ENCODE measurements around the gene ZNF608. TPM values are rescaled to one million over a fixed set of nuclear protein-coding genes. Genes with fewer than 3 reads are reported as not detected.
A peak's percentile ranks its signal among the peaks of the same experiment; 100 is the strongest.

ZNF608 gene
- total and polyA plus RNA-seq, 2 experiments from 2014 or later, result 20.5 to 42.4 TPM

DNA sequence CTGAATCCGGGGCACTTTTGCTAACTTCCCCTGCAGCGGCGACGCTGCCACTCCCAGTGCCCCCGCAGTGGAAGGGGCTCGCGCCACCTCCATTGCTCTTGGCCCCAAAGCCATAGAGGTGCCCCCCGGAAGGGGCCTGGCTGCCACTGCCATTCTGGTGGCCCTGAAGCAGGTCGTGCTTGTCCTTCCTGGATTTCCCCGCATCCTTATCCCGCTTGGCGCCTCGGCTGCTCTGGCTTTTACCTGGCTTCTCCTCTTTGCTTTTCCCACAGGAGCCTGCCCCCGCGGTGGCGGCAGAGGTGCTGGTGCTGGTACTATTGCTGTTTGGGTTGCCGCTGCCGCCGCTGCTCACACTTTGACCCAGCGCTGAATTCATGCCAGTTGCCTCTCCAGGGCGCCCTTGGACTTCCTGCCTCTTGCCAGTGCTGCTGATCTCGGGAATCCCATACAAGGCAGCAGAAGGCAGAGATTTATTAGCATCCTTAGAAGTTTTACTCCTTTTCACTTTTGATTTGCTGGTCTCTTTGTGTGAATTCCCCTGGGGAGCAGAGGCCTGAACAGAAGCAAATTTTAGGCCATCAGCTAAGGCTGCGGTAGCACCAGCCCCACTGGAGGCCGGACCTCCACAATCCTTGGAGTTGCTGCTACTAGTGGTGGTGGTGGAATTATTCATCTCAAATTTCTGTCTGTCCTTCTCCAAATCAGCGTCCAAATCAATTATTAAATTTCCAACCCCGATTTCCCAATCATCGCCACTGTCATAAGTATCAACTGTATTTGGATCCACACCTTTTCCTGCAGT, 2.1 kb downstream of the ZNF608 start:
- H3F3A ChIP-seq (replicated peaks; ENCODE audit: low read depth), result no peaks in the 10 kb centered on the region
- no peak overlapping the region for H3K27ac ChIP-seq (ENCODE audit: low read depth)
- peaks cover 79% of the 10 kb centered on the region for H3K79me2 ChIP-seq (replicated peaks; ENCODE audit: insufficient read depth)
- no peaks in the 10 kb centered on the region for H4K20me1 ChIP-seq (replicated peaks; ENCODE audit: insufficient read depth)
- Mint-ChIP-seq H3K36me3 (ENCODE audit: low read depth) (no peaks in the 10 kb centered on the region; the same call in 2 of the 3 replicates), H3K27me3 (ENCODE audit: insufficient read depth, low read depth, poor library complexity) (peaks cover 6% of the 10 kb centered on the region), H3K4me1 (peaks cover under 1% of the 10 kb centered on the region; the same call in 2 of the 3 replicates), H3K9me3 (peaks cover 2% of the 10 kb centered on the region; the same call in 2 of the 3 replicates), H3K4me3 (no peak overlapping the region), H3K27ac (no peak overlapping the region)
- DNase-seq (ENCODE audit: low spot score), result no peak
- no peaks in the 10 kb centered on the region; the same call in 1 of the 2 replicates for H3K27me3 ChIP-seq (ENCODE audit: insufficient read depth)
- peak overlapping the region; percentile 87 for H3K4me2 ChIP-seq
- no peak for TF ChIP-seq POLR2AphosphoS5 (IDR thresholded peaks at IDR 0.05; ENCODE audit: low read depth)
- TF ChIP-seq, protein P1, sequence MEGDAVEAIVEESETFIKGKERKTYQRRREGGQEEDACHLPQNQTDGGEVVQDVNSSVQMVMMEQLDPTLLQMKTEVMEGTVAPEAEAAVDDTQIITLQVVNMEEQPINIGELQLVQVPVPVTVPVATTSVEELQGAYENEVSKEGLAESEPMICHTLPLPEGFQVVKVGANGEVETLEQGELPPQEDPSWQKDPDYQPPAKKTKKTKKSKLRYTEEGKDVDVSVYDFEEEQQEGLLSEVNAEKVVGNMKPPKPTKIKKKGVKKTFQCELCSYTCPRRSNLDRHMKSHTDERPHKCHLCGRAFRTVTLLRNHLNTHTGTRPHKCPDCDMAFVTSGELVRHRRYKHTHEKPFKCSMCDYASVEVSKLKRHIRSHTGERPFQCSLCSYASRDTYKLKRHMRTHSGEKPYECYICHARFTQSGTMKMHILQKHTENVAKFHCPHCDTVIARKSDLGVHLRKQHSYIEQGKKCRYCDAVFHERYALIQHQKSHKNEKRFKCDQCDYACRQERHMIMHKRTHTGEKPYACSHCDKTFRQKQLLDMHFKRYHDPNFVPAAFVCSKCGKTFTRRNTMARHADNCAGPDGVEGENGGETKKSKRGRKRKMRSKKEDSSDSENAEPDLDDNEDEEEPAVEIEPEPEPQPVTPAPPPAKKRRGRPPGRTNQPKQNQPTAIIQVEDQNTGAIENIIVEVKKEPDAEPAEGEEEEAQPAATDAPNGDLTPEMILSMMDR (conservative IDR thresholded peaks at IDR 0.05; ENCODE audit: low read depth in 2 of 2), result peak in 1 of 2 experiments; percentile 18; a peak in 1 of 4 replicates
- peak overlapping the region; percentile 63 for H3K4me3 ChIP-seq
- no peaks in the 10 kb centered on the region for H3K36me3 ChIP-seq (ENCODE audit: insufficient read depth)
- H3K4me1 ChIP-seq (ENCODE audit: insufficient read depth), result peaks cover 62% of the 10 kb centered on the region
- H3K9me2 ChIP-seq (ENCODE audit: insufficient read depth), result no peaks in the 10 kb centered on the region
- H2AFZ ChIP-seq, result no peak overlapping the region
- ATAC-seq, result no peak

DNA sequence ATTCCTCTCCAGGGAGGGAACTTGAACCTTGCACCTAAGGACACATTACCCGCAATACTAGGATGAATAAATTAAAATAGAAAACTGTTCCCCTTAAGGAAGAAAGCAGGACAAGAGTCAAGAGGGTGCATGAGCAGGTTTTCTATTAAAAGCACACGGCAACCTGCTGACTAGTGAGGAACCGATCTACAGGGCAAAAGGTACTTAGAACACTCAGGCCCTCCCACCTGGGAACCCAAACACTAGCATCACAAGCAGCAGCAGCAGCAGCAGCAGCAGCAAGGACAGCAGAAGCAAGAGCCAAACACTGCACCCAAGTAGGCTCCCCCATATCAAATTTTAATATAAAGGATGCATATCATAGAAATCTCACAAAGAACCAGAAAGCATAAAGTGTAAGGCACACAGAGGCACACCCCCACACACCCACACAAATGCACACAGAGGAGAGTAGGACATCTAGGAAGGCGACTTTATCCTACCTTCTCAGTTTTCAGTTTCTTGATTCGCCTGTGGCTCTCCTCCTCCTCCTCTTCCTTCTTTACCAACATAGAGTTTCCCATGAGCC, 2.8 kb downstream of the ZNF608 start:
- peak overlapping the region; percentile 63 for H3K4me3 ChIP-seq
- peaks cover 6% of the 10 kb centered on the region for H3K27me3 Mint-ChIP-seq (ENCODE audit: insufficient read depth, low read depth, poor library complexity)
- H3K27ac Mint-ChIP-seq, result no peak overlapping the region
- H4K20me1 ChIP-seq (replicated peaks; ENCODE audit: insufficient read depth), result no peaks in the 10 kb centered on the region
- no peaks in the 10 kb centered on the region; the same call in 1 of the 3 replicates for H3K4me1 Mint-ChIP-seq
- H3K9me3 Mint-ChIP-seq, result peaks cover 2% of the 10 kb centered on the region; the same call in 2 of the 3 replicates
- peak overlapping the region; percentile 87 for H3K4me2 ChIP-seq
- H3K79me2 ChIP-seq (replicated peaks; ENCODE audit: insufficient read depth), result peaks cover 79% of the 10 kb centered on the region
- peaks cover 65% of the 10 kb centered on the region for H3K4me1 ChIP-seq (ENCODE audit: insufficient read depth)
- H3F3A ChIP-seq (replicated peaks; ENCODE audit: low read depth), result no peaks in the 10 kb centered on the region
- H3K4me3 Mint-ChIP-seq, result no peak overlapping the region
- no peaks in the 10 kb centered on the region; the same call in 2 of the 3 replicates for H3K36me3 Mint-ChIP-seq (ENCODE audit: low read depth)
- DNase-seq (ENCODE audit: low spot score) (no peak), ATAC-seq (peak; percentile 2; the same call in 1 of the 3 replicates)
- no peak overlapping the region for H3K27ac ChIP-seq (ENCODE audit: low read depth)
- no peaks in the 10 kb centered on the region for H3K36me3 ChIP-seq (ENCODE audit: insufficient read depth)
- H3K9me2 ChIP-seq (ENCODE audit: insufficient read depth), result no peaks in the 10 kb centered on the region
- no peaks in the 10 kb centered on the region; the same call in 1 of the 2 replicates for H3K27me3 ChIP-seq (ENCODE audit: insufficient read depth)
- no peak overlapping the region for H2AFZ ChIP-seq
- TF ChIP-seq ZNF331 (CRISPR knock-in tag; IDR thresholded peaks at IDR 0.05; ENCODE audit: low read depth) (no peak), CREB1 (CRISPR knock-in tag; IDR thresholded peaks at IDR 0.05; ENCODE audit: low read depth) (no peak), EZH2 (IDR thresholded peaks at IDR 0.05; ENCODE audit: low read depth, unreplicated experiment) (no peak)
- TF ChIP-seq, protein P1 (conservative IDR thresholded peaks at IDR 0.05; ENCODE audit: low read depth in 2 of 2), result no peak
- TF ChIP-seq, protein P2, sequence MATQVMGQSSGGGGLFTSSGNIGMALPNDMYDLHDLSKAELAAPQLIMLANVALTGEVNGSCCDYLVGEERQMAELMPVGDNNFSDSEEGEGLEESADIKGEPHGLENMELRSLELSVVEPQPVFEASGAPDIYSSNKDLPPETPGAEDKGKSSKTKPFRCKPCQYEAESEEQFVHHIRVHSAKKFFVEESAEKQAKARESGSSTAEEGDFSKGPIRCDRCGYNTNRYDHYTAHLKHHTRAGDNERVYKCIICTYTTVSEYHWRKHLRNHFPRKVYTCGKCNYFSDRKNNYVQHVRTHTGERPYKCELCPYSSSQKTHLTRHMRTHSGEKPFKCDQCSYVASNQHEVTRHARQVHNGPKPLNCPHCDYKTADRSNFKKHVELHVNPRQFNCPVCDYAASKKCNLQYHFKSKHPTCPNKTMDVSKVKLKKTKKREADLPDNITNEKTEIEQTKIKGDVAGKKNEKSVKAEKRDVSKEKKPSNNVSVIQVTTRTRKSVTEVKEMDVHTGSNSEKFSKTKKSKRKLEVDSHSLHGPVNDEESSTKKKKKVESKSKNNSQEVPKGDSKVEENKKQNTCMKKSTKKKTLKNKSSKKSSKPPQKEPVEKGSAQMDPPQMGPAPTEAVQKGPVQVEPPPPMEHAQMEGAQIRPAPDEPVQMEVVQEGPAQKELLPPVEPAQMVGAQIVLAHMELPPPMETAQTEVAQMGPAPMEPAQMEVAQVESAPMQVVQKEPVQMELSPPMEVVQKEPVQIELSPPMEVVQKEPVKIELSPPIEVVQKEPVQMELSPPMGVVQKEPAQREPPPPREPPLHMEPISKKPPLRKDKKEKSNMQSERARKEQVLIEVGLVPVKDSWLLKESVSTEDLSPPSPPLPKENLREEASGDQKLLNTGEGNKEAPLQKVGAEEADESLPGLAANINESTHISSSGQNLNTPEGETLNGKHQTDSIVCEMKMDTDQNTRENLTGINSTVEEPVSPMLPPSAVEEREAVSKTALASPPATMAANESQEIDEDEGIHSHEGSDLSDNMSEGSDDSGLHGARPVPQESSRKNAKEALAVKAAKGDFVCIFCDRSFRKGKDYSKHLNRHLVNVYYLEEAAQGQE (IDR thresholded peaks at IDR 0.05; ENCODE audit: unreplicated experiment), result no peak

Data from GM23338 (cell line).